AG04449 (cell line): ENCODE results near the gene SAAL1.

Experiments used
- CTCF ChIA-PET: fragments of 350-600 bp; formaldehyde crosslinking; extraction: SDS; loops from one replicate; lab custom pipeline; 2021; ENCODE audit warnings: antibody characterized with exemption; lab: Yijun Ruan, JAX
- POLR2A ChIA-PET: fragments of 400-600, 350-600 bp; formaldehyde crosslinking; extraction: SDS; loops from one replicate; lab custom pipeline; 2020; ENCODE audit warnings: antibody characterized with exemption, inconsistent platforms; lab: Yijun Ruan, JAX
- DNase-seq: peaks from one replicate; pipeline ENCODE4 v3.0.0-alpha.2; 2010; ENCODE audit warnings: low read depth, low spot score
- H3K4me3 ChIP-seq: 2 replicates; pipeline ENCODE4 v1.5.1; 2011; ENCODE audit warnings: low read depth, mild to moderate bottlenecking, control low read depth, low read length
- TF ChIP-seq, protein P1 (sequence below): IDR thresholded peaks from one replicate; pipeline ENCODE4 v1.5.1; 2011; ENCODE audit warnings: mild to moderate bottlenecking, moderate library complexity, low read length, control low read depth, inconsistent platforms; ENCODE audit not compliant: insufficient read depth; ENCODE audit errors: missing control alignments

Gene SAAL1, protein sequence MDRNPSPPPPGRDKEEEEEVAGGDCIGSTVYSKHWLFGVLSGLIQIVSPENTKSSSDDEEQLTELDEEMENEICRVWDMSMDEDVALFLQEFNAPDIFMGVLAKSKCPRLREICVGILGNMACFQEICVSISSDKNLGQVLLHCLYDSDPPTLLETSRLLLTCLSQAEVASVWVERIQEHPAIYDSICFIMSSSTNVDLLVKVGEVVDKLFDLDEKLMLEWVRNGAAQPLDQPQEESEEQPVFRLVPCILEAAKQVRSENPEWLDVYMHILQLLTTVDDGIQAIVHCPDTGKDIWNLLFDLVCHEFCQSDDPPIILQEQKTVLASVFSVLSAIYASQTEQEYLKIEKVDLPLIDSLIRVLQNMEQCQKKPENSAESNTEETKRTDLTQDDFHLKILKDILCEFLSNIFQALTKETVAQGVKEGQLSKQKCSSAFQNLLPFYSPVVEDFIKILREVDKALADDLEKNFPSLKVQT

DNA sequence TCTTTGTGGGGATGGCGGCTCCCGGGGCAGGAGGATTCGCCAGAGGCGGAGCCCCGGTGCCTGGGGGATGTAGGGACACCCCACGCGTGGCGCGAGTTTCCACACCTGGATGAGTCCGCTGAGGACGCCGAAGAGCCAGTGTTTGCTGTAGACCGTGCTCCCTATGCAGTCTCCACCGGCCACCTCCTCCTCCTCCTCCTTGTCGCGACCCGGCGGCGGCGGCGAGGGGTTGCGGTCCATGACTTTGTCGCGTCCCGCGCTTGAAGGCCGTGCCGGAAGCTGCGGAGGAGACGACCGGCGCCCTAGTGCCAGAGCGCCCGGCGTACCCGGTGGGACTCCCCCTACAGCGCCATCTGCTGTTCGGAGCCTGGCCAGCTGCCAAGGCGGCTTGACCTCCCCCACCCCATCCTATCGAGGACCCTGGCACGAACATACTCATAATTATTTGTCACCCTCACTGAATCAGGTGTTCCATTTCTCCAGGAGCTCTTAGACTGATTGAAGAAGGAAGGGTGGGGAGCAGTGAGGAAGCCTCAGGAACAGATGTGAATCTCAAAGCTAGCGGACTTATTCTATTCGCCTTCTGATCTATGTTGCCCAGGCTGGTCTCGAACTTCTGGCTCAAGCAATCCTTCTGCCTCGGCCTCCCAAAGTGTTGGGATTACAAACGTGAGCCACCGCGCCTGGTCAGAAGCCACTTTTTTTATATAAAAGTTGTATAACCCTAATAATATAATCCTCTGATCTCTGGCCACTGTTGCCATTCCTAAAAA is at the start of gene SAAL1:
TSS of gene SAAL1 (minus strand) at position 281 of the 773 bp plus-strand sequence. CDS start at position 240, 41 bp downstream.
- ChIA-PET CTCF (interaction anchor here (0.6 to 7.2 kb wide), 20 partner anchors 9 to 658 kb away, joined by 3 to 50 read pairs (median 4); no protein-coding TSS in a partner anchor), POLR2A (interaction anchor here (0.5 to 0.8 kb wide), 2 partner anchors 9 to 189 kb away, joined by 3 read pairs; no protein-coding TSS in a partner anchor)
- peak within 1 kb of the TSS; percentile 90 for H3K4me3 ChIP-seq
- TF ChIP-seq, protein P1, sequence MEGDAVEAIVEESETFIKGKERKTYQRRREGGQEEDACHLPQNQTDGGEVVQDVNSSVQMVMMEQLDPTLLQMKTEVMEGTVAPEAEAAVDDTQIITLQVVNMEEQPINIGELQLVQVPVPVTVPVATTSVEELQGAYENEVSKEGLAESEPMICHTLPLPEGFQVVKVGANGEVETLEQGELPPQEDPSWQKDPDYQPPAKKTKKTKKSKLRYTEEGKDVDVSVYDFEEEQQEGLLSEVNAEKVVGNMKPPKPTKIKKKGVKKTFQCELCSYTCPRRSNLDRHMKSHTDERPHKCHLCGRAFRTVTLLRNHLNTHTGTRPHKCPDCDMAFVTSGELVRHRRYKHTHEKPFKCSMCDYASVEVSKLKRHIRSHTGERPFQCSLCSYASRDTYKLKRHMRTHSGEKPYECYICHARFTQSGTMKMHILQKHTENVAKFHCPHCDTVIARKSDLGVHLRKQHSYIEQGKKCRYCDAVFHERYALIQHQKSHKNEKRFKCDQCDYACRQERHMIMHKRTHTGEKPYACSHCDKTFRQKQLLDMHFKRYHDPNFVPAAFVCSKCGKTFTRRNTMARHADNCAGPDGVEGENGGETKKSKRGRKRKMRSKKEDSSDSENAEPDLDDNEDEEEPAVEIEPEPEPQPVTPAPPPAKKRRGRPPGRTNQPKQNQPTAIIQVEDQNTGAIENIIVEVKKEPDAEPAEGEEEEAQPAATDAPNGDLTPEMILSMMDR: peak; percentile 84
- no peak for DNase-seq

GRCh38 chr11:18151581-18151980 is 45.7 kb upstream of the SAAL1 start:
- DNase-seq: no peak
- H3K4me3 ChIP-seq: no peak overlapping the region
- CTCF ChIA-PET: no interaction called here
- POLR2A ChIA-PET: no interaction called here
- TF ChIP-seq, protein P1: no peak

- ChIA-PET POLR2A (no interaction called here), CTCF (no interaction called here)
- no peak overlapping the region for H3K4me3 ChIP-seq
- TF ChIP-seq, protein P1: no peak
- no peak for DNase-seq
Measured at GRCh38 chr11:18145837-18146236, 40.0 kb upstream of the SAAL1 start.

GRCh38 chr11:18145025-18145424 is 39.1 kb upstream of the SAAL1 start:
- DNase-seq: no peak
- TF ChIP-seq, protein P1: no peak
- POLR2A ChIA-PET: no interaction called here
- H3K4me3 ChIP-seq: no peak overlapping the region
- CTCF ChIA-PET: no interaction called here

GRCh38 chr11:18144243-18144642 is 38.4 kb upstream of the SAAL1 start:
- POLR2A ChIA-PET: no interaction called here
- H3K4me3 ChIP-seq: no peak overlapping the region
- TF ChIP-seq, protein P1: no peak
- CTCF ChIA-PET: no interaction called here
- DNase-seq: no peak

DNA sequence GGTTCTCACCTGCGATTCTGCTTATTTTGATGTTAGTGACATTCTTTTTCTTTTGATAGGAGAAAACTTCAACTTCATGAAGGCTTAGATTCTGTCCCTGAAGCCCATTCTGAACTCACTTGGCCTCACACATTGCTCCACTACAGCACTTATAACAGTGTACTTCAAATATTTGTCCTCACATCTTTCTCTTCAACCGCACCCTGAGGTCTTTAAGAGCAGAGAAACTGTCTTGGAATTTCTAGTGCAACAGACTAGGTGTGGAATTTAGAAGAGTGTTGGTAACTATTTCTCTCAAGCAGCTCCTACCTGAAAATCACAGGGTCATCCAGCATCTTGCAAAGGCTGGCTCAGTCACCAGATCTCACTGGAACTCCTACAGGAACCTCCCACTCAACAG is 34.3 kb upstream of the SAAL1 start:
- TF ChIP-seq, protein P1: no peak
- ChIA-PET POLR2A (no interaction called here), CTCF (interaction anchor here (1.3 kb wide), 1 partner anchor 24 kb away, joined by 3 read pairs; no protein-coding TSS in a partner anchor)
- H3K4me3 ChIP-seq: no peak overlapping the region
- no peak for DNase-seq
